DMS53 treated with DMSO at 0.1 percent for 48 hours (cell line): ENCODE data around the gene PGM2.

ENCODE experiments used
- DNase-seq: peaks from one replicate; lab custom pipeline; 2025; ENCODE audit not compliant: unreplicated experiment; lab: John Stamatoyannopoulos, UW

PGM2 gene

DNA sequence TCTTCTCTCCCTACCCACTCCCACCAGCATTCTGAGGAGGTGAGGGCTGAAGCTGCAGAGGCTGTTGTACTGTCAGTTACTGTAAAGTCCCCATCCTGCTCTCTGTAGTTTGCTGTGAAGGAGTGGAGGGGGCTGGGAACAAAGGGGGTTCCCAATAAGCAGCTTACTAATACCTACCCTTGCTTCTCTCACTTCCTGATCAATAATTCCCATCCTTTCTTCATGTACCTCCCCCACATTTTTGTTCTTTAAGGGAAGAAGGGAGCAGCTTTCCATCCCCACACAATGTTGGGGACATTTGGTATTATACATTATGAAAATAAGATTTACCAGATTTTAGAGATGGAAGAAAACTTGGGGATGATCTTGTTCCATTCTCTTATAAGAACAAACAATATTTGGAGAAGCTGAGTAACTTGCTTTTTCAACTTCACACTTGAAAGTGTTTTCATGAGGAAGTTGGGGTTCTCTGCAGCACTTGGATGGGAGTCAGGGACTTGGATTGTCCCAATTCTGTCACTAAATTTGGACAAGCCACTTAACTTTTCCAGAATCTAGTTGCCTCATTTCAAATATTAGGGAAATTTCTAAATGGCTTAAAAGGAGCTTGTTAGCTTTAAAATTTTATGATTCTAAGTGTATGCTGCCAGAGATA lies 69.8 kb downstream of the PGM2 start:
- no peak for DNase-seq

DNA sequence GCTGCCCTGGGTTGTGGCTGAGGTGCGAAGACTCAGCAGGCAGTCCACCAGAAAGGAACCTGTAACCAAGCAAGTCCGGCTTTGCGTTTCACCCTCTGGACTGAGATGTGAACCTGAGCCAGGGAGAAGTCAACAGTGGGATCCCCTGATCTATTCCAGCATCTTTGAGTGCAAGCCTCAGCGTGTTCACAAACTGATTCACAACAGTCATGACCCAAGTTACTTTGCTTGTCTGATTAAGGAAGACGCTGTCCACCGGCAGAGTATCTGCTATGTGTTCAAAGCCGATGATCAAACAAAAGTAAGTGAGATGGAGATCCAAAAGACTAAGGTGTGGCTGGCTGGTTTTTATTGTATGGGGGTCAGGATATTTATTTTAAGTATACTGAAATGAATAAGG lies 75.7 kb downstream of the PGM2 start:
- no peak for DNase-seq

DNA sequence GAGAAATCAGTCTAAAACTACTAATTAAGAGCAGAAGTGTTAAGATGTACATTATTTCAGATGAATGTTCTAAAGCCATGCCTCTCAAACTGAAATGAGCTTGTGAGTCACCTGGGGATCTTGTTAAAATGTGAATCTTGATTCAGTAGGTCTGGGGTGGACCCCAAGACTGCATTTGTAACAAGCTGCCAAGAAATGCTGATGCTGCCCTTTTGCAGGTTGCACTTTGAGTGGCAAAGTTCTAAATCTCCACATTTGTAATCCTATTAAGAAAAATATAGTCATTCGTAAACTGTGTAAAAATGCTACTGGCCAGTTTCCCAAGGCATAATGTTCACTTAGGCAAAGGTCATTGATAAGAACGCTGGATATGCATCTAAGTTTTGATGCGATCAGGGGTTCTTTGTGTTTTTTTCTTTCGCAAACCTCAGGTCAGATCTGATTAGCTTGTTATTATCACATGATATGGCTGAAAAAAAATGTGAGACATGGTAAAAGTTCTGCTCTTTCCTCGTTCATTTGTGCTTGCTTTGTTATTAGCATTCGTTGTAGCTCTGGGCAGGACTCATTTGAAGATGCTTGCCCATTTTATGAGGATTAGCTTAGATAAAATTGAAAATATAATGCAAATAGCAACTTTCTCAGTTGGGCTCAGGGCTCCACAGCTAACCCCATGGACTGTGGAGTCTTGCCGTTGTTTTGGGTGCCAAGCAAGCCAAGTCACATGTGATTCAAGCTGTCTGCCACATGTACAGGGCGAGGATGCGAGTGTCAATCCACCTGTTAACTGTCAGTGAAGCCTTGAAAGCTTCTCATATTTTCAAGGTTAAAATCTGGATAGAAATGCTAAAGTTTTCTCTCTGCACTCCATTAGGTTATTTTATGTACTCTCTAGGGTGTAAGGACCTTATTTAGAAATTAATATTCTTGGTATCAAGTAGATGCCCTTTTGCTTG lies 76.5 kb downstream of the PGM2 start:
- DNase-seq: no peak

DNA sequence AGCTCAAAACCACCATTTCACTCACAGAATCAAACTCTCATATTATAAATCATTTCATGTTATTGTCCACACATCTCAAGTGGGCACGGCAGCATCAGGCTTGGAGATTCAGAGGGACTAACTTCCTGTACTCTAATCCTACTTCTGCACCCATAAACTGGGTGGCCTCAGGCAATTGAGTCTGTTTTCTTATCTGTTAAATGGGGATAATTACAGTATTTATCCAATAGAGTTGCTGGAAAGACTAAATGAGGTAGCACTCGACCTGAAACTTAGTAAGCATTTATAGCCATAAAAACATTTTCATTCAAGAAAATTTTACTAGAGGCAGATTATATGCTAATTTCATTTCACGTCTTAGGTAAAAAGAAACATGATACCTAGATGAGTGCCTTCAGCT lies 77.4 kb downstream of the PGM2 start:
- no peak for DNase-seq

DNA sequence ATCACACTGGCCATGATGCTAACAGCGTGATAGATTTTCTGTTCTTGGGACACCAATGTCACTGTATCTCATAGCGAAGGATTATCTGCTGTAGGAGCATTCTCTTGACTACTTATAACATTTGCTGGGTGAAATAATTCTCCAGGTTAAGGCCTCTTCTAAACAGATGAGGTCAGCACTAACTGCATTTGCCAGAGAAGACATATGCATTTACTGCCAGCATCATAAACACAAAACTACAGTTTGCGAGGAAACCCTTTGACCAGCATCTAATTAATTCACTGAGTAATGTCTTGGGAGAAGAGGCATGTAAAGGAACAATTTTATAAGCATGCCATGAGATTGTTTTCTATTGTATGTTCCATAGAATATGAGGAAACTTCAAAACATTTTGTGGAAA lies 78.3 kb downstream of the PGM2 start:
- DNase-seq: no peak

DNA sequence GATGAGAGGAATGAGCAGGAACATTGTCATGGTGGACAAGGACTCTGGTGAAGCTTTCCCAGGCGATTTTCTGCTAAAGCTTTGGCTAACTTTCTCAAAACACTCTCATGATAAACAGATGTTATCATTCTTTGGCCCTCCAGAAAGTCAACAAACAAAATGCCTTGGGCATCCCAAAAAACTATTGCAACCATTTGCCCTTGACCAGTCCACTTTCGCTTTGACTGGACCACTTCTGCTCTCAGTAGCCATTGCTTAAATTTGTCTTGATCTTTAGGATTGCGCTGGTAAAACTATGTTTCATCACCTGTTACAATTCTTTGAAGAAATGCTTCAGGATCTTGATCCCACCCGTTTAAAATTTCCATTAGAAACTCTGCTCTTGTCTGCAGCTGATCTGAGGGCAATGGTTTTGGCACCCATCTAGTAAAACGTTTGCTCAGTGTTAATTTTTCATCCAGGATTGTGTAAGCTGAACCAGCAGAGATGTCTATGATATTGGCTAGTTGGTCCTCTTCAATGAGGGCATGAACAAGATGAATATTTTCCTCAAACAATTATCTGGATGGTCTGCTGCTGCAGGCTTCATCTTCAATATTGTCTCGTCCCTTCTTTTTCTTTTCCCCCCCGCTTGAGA lies 79.2 kb downstream of the PGM2 start:
- no peak for DNase-seq

DNA sequence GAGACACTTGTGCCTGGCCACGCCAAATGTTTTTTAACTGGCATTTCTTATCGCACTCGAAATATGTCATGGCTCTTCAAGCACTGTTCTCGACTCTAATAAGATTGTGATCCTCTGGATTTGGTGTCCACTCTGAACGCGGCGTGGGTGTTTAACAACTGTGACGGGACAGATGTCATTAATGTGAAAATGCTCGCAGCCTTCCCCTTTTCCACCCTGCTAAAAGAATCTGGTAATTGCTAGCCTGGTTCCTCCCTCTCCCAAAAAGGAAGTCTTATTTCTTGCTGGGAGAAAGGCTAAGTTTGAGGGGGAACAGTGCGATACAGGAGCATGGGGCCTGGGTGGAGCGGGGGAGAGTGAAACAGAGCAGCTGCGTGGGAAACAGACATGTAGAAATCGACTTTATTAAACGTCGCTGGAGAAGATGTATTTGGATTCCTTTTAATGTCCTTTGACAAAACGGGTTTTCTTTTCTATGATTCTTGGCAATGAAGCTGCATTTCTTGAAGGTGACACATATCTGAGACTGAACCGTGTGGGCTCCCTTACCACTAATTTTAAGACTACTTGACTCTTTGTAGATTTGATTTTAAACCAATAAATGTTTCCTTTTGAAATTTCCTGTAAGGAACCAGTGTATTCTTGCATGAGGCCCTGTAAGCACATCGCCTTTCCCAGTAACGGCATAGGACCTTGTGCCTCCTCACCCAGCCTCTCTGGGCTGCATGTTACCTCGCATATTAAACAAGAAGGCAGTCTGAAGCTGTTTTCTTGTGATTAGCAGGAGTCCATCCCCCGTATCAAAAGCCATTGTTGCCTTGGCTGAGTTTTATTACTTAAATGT lies 82.2 kb downstream of the PGM2 start:
- no peak for DNase-seq

DNA sequence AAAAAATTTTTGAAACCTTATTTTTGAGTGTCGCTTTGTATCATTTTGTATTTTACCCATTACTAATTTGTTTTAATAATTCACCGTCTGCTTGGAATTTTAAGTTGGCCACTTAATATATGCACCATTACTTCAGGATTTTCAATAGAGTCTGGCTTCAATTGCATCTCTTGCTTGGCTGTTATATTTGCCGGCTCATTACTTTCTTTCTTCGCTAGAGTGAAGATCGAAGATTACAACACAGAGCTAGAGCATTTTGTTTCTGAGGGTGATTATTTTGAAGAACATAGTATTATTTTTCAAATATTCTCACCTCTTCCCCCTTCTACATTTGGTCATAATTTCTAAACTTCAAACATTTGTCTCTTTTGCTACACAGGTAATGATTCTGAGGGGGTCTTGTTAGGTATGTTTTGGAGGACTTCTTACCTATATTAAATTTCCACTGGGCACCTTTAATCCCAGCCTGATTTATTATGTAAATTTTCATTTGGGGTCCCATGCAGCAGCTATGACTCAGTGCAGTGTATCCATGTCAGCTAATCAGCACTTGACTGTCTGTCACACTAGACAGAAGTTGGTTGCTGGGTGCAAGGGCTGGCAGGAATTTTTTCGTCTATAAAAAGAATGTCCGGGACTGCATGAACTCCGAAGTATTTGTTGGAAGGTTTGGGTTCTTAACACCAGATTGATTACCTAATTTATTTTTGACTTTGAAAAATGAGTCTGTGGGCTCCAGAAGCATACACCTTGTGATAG lies 83.0 kb downstream of the PGM2 start:
- DNase-seq: no peak

DNA sequence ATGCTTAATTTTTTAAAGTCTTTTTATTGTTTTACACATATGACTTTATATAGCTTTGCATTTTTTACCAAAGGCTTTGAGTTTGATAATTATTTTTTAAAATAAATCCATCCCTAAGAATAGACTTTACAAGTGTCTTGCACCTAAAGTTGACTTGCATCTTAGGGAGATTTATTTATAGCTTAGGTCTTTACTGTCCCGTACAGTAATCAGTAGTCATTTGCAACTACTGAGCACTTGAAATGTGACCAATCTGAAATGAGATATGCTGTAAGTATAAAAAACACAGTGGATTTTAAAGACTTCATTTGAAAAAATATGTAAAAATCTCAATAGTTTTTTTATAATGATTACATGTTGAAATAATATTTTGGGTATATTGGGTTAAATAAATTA lies 83.6 kb downstream of the PGM2 start:
- no peak for DNase-seq
